CD4-positive, alpha-beta T cell treated with Interleukin-17A for 4 hours (primary cell): ENCODE measurements around the gene ZBTB24.
A peak's percentile ranks its signal among the peaks of the same experiment; 100 is the strongest.

Experiments used
- DNase-seq: peaks from one replicate; pipeline ENCODE4 v3.0.0-alpha.2; 2020; ENCODE audit warnings: mixed read lengths

Gene ZBTB24

GRCh38 chr6:109449064-109449794 is 33.8 kb downstream of the ZBTB24 start:
- DNase-seq, result no peak

- DNase-seq, result no peak
Measured at GRCh38 chr6:109448615-109449014, 34.4 kb downstream of the ZBTB24 start.

GRCh38 chr6:109447878-109448555 is 35.0 kb downstream of the ZBTB24 start:
- peak; percentile 16 for DNase-seq

- no peak for DNase-seq
Measured at GRCh38 chr6:109447087-109447486, 35.9 kb downstream of the ZBTB24 start.

- DNase-seq, result no peak
Measured at GRCh38 chr6:109446541-109446940, 36.5 kb downstream of the ZBTB24 start.

GRCh38 chr6:109446072-109446471 is 36.9 kb downstream of the ZBTB24 start:
- DNase-seq, result no peak

- no peak for DNase-seq
Measured at GRCh38 chr6:109445382-109445781, 37.6 kb downstream of the ZBTB24 start.

- no peak for DNase-seq
Measured at GRCh38 chr6:109443425-109443950, 39.5 kb downstream of the ZBTB24 start.

GRCh38 chr6:109442393-109442924 is 40.6 kb downstream of the ZBTB24 start:
- DNase-seq, result no peak

GRCh38 chr6:109441069-109441816 is 41.8 kb downstream of the ZBTB24 start:
- DNase-seq, result peak; percentile 57

GRCh38 chr6:109440331-109441068 is 42.5 kb downstream of the ZBTB24 start, which contains the start of the genes PPIL6 and SMPD2:
Gene PPIL6 (minus strand): TSS chr6:109440628. CDS start chr6:109440590, 38 bp downstream.
Gene SMPD2 (plus strand): TSS chr6:109440724. CDS start chr6:109441122, 398 bp downstream.
- peak; percentile 86 for DNase-seq

- DNase-seq, result no peak
Measured at GRCh38 chr6:109436041-109436440, 47.0 kb downstream of the ZBTB24 start.

GRCh38 chr6:109434456-109434855 is 48.6 kb downstream of the ZBTB24 start:
- no peak for DNase-seq

GRCh38 chr6:109429496-109429895 is 53.5 kb downstream of the ZBTB24 start:
- no peak for DNase-seq

- no peak for DNase-seq
Measured at GRCh38 chr6:109428889-109429477, 54.0 kb downstream of the ZBTB24 start.

- no peak for DNase-seq
Measured at GRCh38 chr6:109424946-109425345, 58.1 kb downstream of the ZBTB24 start.

- no peak for DNase-seq
Measured at GRCh38 chr6:109421184-109421583, 61.8 kb downstream of the ZBTB24 start.

GRCh38 chr6:109420751-109421150 is 62.3 kb downstream of the ZBTB24 start:
- DNase-seq, result no peak

- no peak for DNase-seq
Measured at GRCh38 chr6:109417646-109418045, 65.4 kb downstream of the ZBTB24 start.
